ENCODE results near the gene NUPR1. TPM values are rescaled to one million over a fixed set of nuclear protein-coding genes. Genes with fewer than 3 reads are reported as not detected.

NUPR1 gene
- total and polyA plus RNA-seq, 2 of the 13 experiments (the other 11 are each of a cell fraction or from before 2014, with no cell fraction given), result 18.0 to 25.6 TPM

DNA sequence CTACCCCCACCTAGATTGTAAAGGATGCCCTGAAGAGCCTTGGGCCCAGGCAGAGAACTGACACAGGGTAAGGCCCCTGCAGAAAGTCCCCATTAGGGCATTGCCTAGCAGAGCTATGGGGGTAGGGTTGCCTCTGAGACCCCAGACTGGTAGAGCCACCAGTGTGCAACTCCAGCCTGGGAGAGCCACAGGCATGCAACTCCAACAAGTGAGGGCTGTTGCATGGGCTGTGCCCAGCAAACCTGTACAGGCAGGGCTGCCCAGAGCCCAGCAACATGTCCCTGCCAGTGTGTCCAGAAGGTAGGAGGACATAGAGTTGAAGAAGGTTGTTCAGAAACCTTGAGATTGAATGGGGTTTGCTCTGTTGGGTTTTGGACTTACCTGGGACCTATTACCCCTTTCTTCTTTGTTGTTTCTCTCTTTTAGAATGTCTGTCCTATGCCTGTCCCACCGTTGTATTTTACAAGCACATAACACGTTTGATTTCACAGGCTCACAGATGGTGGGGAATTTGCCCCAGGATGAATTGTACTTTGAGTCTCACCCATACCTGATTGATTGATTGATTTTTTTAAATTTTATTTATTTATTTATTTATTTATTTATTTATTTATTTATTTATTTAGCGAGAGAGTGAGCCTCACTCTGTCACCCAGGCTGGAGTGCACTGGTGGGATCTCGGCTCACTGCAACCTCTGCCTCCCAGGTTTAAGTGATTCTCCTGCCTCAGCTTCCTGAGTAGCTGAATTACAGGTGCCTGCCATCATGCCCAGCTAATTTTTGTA is 31.4 kb upstream of the NUPR1 start:
- H3K79me2 ChIP-seq (ENCODE audit: insufficient read depth, low read length), result peaks cover 7% of the 10 kb centered on the region
- intact Hi-C loops (cut with micrococcal nuclease; ENCODE audit: unreplicated experiment) (no loop called here), in situ Hi-C loops (cut with HindIII; ENCODE audit: extremely low pct_ligation_motif_present, low pct_unique_long_range_greater_than_20kb) (no loop called here)
- no TSS peak for BruUV-seq (replicated peaks)
- H3K4me1 ChIP-seq (ENCODE audit: insufficient read depth, low read length), result no peaks in the 10 kb centered on the region
- no peak overlapping the region for H3K9ac ChIP-seq (ENCODE audit: insufficient read depth, low read depth, low read length)
- H3K9me3 ChIP-seq (ENCODE audit: low read length), result peaks cover 10% of the 10 kb centered on the region
- no peak for FAIRE-seq
- no peak; the same call in 2 of the 3 replicates for ATAC-seq
- DNase-seq (ENCODE audit: low spot score), result no peak
- POLR2A ChIA-PET, result no interaction called here
- TF ChIP-seq SAP130 (CRISPR knock-in tag; IDR thresholded peaks at IDR 0.05; ENCODE audit: low read depth) (no peak), ZNF160 (CRISPR knock-in tag; IDR thresholded peaks at IDR 0.05) (no peak), ZEB1 (IDR thresholded peaks at IDR 0.05; ENCODE audit: insufficient replicate concordance, low read depth) (no peak), ZNF292 (CRISPR knock-in tag; IDR thresholded peaks at IDR 0.05; ENCODE audit: borderline replicate concordance, low read depth) (no peak), ONECUT2 (CRISPR knock-in tag; IDR thresholded peaks at IDR 0.05) (no peak), ZNF607 (CRISPR knock-in tag; IDR thresholded peaks at IDR 0.05; ENCODE audit: borderline replicate concordance) (no peak), U2AF1 (optimal IDR thresholded peaks at IDR 0.05; ENCODE audit: low read depth, low read length) (no peak), NCOR1 (IDR thresholded peaks at IDR 0.05; ENCODE audit: borderline replicate concordance, low read length) (no peak), ZMAT3 (CRISPR knock-in tag; conservative IDR thresholded peaks at IDR 0.05) (no peak)
- TF ChIP-seq, protein P1, sequence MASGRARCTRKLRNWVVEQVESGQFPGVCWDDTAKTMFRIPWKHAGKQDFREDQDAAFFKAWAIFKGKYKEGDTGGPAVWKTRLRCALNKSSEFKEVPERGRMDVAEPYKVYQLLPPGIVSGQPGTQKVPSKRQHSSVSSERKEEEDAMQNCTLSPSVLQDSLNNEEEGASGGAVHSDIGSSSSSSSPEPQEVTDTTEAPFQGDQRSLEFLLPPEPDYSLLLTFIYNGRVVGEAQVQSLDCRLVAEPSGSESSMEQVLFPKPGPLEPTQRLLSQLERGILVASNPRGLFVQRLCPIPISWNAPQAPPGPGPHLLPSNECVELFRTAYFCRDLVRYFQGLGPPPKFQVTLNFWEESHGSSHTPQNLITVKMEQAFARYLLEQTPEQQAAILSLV (CRISPR knock-in tag; IDR thresholded peaks at IDR 0.05; ENCODE audit: borderline replicate concordance), result no peak
- H4K20me1 ChIP-seq (ENCODE audit: insufficient read depth, low read length), result no peaks in the 10 kb centered on the region
- H3K36me3 ChIP-seq (replicated peaks in 1 of 2; ENCODE audit: control insufficient read depth in 1 of 2, insufficient read depth in 2 of 2, low read length in 2 of 2), result peaks cover 2 to 3% of the 10 kb centered on the region in 2 experiments; a peak in 3 of 5 replicates
- whole genome bisulfite sequencing (ENCODE audit: low lambda C conversion rate), result 96% methylated on average over 4 of the region's 4 CpGs
- no peaks in the 10 kb centered on the region for H3K27me3 ChIP-seq (ENCODE audit: control insufficient read depth in 1 of 2, insufficient read depth in 2 of 2, low read length in 2 of 2)
- H2AFZ ChIP-seq (ENCODE audit: low read length), result no peak overlapping the region
- H3K4me3 ChIP-seq (replicated peaks in 1 of 3; ENCODE audit: insufficient read depth in 1 of 3, low read depth in 2 of 3, low read length in 3 of 3), result no peak overlapping the region
- H3K27ac ChIP-seq (ENCODE audit: extremely low read length, insufficient read depth, low read length), result no peak overlapping the region
- H3K4me2 ChIP-seq (ENCODE audit: low read depth, low read length), result no peak overlapping the region
- CTCF ChIA-PET (ENCODE audit: low intra/inter-chr PET ratio, low total read pairs), result no interaction called here
